Tibial nerve (tissue), 3 donors: ENCODE measurements around the gene COX17.

Experiments used
- CTCF ChIP-seq, 5 experiments: fragments of 200-600 bp in 3 of 5; fragments of 450-650 bp in 2 of 5; sonication (generic) in 3 of 5; IDR thresholded peaks; one replicate each; pipeline ENCODE4 v1.5.1; 2016 to 2019; ENCODE audit warnings: antibody characterized with exemption in 5 of 5, mild to moderate bottlenecking in 3 of 5, moderate library complexity in 2 of 5
- POLR2A ChIP-seq, 2 donors: fragments of 450-650 bp; IDR thresholded peaks; one replicate each; pipeline ENCODE4 v1.6.1; 2017; ENCODE audit warnings: antibody characterized with exemption in 2 of 2, mild to moderate bottlenecking in 2 of 2, moderate library complexity in 2 of 2

GRCh38 chr3:119702530-119703527 is 25.6 kb upstream of the COX17 start, which contains the start of gene CFAP91:
- TF ChIP-seq CTCF (IDR thresholded peaks at IDR 0.05) (peak in 1 of 5 experiments; percentile 16), POLR2A (IDR thresholded peaks at IDR 0.05) (peak in 1 of 2 donors; percentile 41)
